Lower lobe of right lung (tissue), 2 donors: ENCODE data around the gene TRIM10. TPM values are rescaled to one million over a fixed set of nuclear protein-coding genes. Genes with fewer than 3 reads are reported as not detected.

Experiments used
- ATAC-seq, 2 donors: fragments of 200-7000 bp; cut with Tn5 transposase; one replicate each; pipeline ENCODE4 v1.9.1; 2020 to 2022; ENCODE audit warnings: mild to moderate bottlenecking in 2 of 2, moderate library complexity in 2 of 2
- DNase-seq: peaks from one replicate; pipeline ENCODE4 v3.0.0-alpha.2; 2020
- H3K27ac ChIP-seq: fragments of 200-600 bp; one replicate; pipeline ENCODE4 v1.8.0; 2022
- H3K27me3 ChIP-seq: fragments of 200-600 bp; one replicate; pipeline ENCODE4 v1.8.0; 2022; ENCODE audit warnings: low read depth
- H3K36me3 ChIP-seq: fragments of 200-600 bp; one replicate; pipeline ENCODE4 v1.8.0; 2022; ENCODE audit warnings: mild to moderate bottlenecking
- H3K4me1 ChIP-seq: fragments of 200-600 bp; one replicate; pipeline ENCODE4 v1.8.0; 2022
- H3K4me3 ChIP-seq: fragments of 200-600 bp; one replicate; pipeline ENCODE4 v1.8.0; 2022; ENCODE audit warnings: mild to moderate bottlenecking
- H3K9me3 ChIP-seq: fragments of 200-600 bp; one replicate; pipeline ENCODE4 v1.8.0; 2022
- CTCF ChIP-seq: fragments of 200-600 bp; IDR thresholded peaks from one replicate; pipeline ENCODE4 v1.8.0; 2022; ENCODE audit warnings: antibody characterized with exemption, mild to moderate bottlenecking
- intact Hi-C: fragments of 100-400 bp; cut with DNase I; formaldehyde crosslinking; loops from one replicate; pipeline ENCODE4 v1.11.0; 2022
- total RNA-seq: library from RNA; stranded (reverse); fragmentation: NEBNext Ultra II Directional; extraction: Animal tissue kit (Norgen Biotek cat#: 25700); gene quantifications from one replicate; pipeline ENCODE4 v1.2.1, GENCODE V29; 2021
- donor health status: DM: no; HTN: yes; CAD: no; lungs with severe emphysema.

The TRIM10 gene
- total RNA-seq, 1 donor from 2014 or later, result not detected

GRCh38 chr6:30195951-30196350 lies 34.9 kb upstream of the TRIM10 start:
- Histone ChIP-seq H3K4me3 (no peak overlapping the region), H3K27ac (no peak overlapping the region), H3K27me3 (no peaks in the 10 kb centered on the region), H3K4me1 (peaks cover 6% of the 10 kb centered on the region), H3K9me3 (no peaks in the 10 kb centered on the region), H3K36me3 (peaks cover 90% of the 10 kb centered on the region)
- intact Hi-C loops, result no loop called here
- ATAC-seq, result no peak
- DNase-seq, result no peak
- no peak for TF ChIP-seq CTCF

- Histone ChIP-seq H3K4me3 (no peak overlapping the region), H3K27ac (no peak overlapping the region), H3K9me3 (no peaks in the 10 kb centered on the region), H3K36me3 (peaks cover 90% of the 10 kb centered on the region), H3K4me1 (no peaks in the 10 kb centered on the region), H3K27me3 (no peaks in the 10 kb centered on the region)
- no peak for TF ChIP-seq CTCF
- ATAC-seq, result no peak
- DNase-seq, result no peak
- intact Hi-C loops, result no loop called here
Measured at GRCh38 chr6:30194797-30195690, 34.0 kb upstream of the TRIM10 start.

- H3K27me3 ChIP-seq, result no peaks in the 10 kb centered on the region
- DNase-seq (no peak), ATAC-seq (peak in 1 of 2 donors; percentile 19)
- H3K4me1 ChIP-seq, result no peaks in the 10 kb centered on the region
- TF ChIP-seq CTCF, result no peak
- H3K27ac ChIP-seq, result no peak overlapping the region
- no peaks in the 10 kb centered on the region for H3K9me3 ChIP-seq
- intact Hi-C loops, result no loop called here
- peaks cover 89% of the 10 kb centered on the region for H3K36me3 ChIP-seq
- H3K4me3 ChIP-seq, result no peak overlapping the region
Measured at GRCh38 chr6:30192076-30192475, 31.1 kb upstream of the TRIM10 start.

GRCh38 chr6:30188541-30188940 lies 27.5 kb upstream of the TRIM10 start:
- peaks cover 81% of the 10 kb centered on the region for H3K36me3 ChIP-seq

GRCh38 chr6:30185846-30186484 lies 25.0 kb upstream of the TRIM10 start:
- no peak for TF ChIP-seq CTCF
- intact Hi-C loops, result no loop called here
- Histone ChIP-seq H3K36me3 (peaks cover 63% of the 10 kb centered on the region), H3K4me3 (no peak overlapping the region), H3K27me3 (no peaks in the 10 kb centered on the region), H3K27ac (no peak overlapping the region), H3K9me3 (no peaks in the 10 kb centered on the region), H3K4me1 (no peaks in the 10 kb centered on the region)
- no peak for DNase-seq
- ATAC-seq, result no peak

More at GRCh38 chr6:30188541-30188940, 27.5 kb upstream of the TRIM10 start:
- Histone ChIP-seq H3K9me3 (no peaks in the 10 kb centered on the region), H3K4me1 (no peaks in the 10 kb centered on the region), H3K27ac (no peak overlapping the region), H3K4me3 (no peak overlapping the region), H3K27me3 (no peaks in the 10 kb centered on the region)
- DNase-seq (no peak), ATAC-seq (no peak)
- intact Hi-C loops, result no loop called here
- TF ChIP-seq CTCF, result no peak
